K562 (cell line): ENCODE measurements around the gene POU3F1. TPM values are rescaled to one million over a fixed set of nuclear protein-coding genes. Genes with fewer than 3 reads are reported as not detected.

Source experiments
- CXXC5 ChIP-seq: fragments of 250-450 bp; sonication (Bioruptor Pico); IDR thresholded peaks from 2 replicates; pipeline ENCODE4 v1.8.0; 2022; ENCODE audit warnings: inconsistent platforms, mild to moderate bottlenecking, moderate library complexity
- E2F8 ChIP-seq: fragments of 450-650 bp; IDR thresholded peaks from 2 replicates; pipeline ENCODE4 v1.7.1; 2018; ENCODE audit warnings: mild to moderate bottlenecking, low read depth; ENCODE audit not compliant: partially characterized antibody
- MAZ ChIP-seq, 2 experiments: fragments of 450-650 bp in 1 of 2; sonication (generic) in 1 of 2; formaldehyde crosslinking; IDR thresholded peaks in 1 of 2; conservative IDR thresholded peaks in 1 of 2; 2 replicates each; pipeline versions ENCODE4 v1.4.0 to v1.5.0; 2020; ENCODE audit warnings: mild to moderate bottlenecking in 1 of 2, missing genetic modification reagents in 1 of 2
- NONO ChIP-seq, 2 experiments: fragments of 200-400 bp in 1 of 2; fragments of 450-650 bp in 1 of 2; formaldehyde crosslinking in 1 of 2; IDR thresholded peaks; 2 replicates each; pipeline ENCODE4 v1.6.1; 2017; ENCODE audit warnings: low read depth in 2 of 2, mild to moderate bottlenecking in 2 of 2, moderate library complexity in 2 of 2, low read length in 1 of 2
- NR4A1 ChIP-seq, 2 experiments: fragments of 250-450 bp in 1 of 2; fragments of 450-650 bp in 1 of 2; sonication (Bioruptor Pico) in 1 of 2; IDR thresholded peaks; 2 replicates each; pipeline versions ENCODE4 v1.4.0 to v1.6.1; 2016 to 2020; ENCODE audit warnings: mild to moderate bottlenecking in 2 of 2, missing compliant biosample characterization in 1 of 2, missing genetic modification characterization in 1 of 2, moderate library complexity in 1 of 2
- POLR2G ChIP-seq: fragments of 200-400 bp; formaldehyde crosslinking; IDR thresholded peaks from 2 replicates; pipeline ENCODE4 v1.6.1; 2017; ENCODE audit warnings: low read depth, mild to moderate bottlenecking, antibody characterized with exemption, low read length, moderate library complexity
- POU5F1 ChIP-seq: fragments of 150-350 bp; IDR thresholded peaks from 2 replicates; pipeline ENCODE4 v1.6.1; 2014; ENCODE audit warnings: borderline replicate concordance, low read length, low read depth, mild to moderate bottlenecking; ENCODE audit not compliant: partially characterized antibody
- RBFOX2 ChIP-seq: fragments of 200-400 bp; formaldehyde crosslinking; IDR thresholded peaks from 2 replicates; pipeline ENCODE4 v1.6.1; 2017; ENCODE audit warnings: low read depth, mild to moderate bottlenecking, low read length, moderate library complexity
- RNF2 ChIP-seq: sonication (generic); IDR thresholded peaks from 2 replicates; pipeline ENCODE4 v1.6.1; 2016
- SIX5 ChIP-seq, 2 experiments: IDR thresholded peaks; 2 replicates each; pipeline ENCODE4 v1.6.1; 2011; ENCODE audit warnings: low read length in 2 of 2, borderline replicate concordance in 1 of 2, low read depth in 1 of 2, mild to moderate bottlenecking in 1 of 2, moderate library complexity in 1 of 2; ENCODE audit not compliant: insufficient read depth in 1 of 2
- SMAD1 ChIP-seq: fragments of 150-350 bp; IDR thresholded peaks from 2 replicates; pipeline ENCODE4 v1.6.1; 2014; ENCODE audit warnings: low read length, low read depth; ENCODE audit not compliant: partially characterized antibody
- ZBTB7A ChIP-seq: IDR thresholded peaks from 2 replicates; pipeline ENCODE4 v1.6.1; 2011; ENCODE audit warnings: low read depth, mild to moderate bottlenecking, low read length, moderate library complexity, borderline replicate concordance; ENCODE audit not compliant: control insufficient read depth
- ZNF24 ChIP-seq: fragments of 450-650 bp; IDR thresholded peaks from 2 replicates; pipeline ENCODE4 v1.6.1; 2016
- ZNF511 ChIP-seq: sonication (generic); formaldehyde crosslinking; IDR thresholded peaks from 2 replicates; pipeline ENCODE4 v1.8.0; 2022; ENCODE audit warnings: mild to moderate bottlenecking, missing genetic modification reagents
- ZNF699 ChIP-seq: fragments of 250-450 bp; sonication (Bioruptor Pico); IDR thresholded peaks from 2 replicates; pipeline ENCODE4 v1.8.0; 2021; ENCODE audit warnings: mild to moderate bottlenecking, moderate library complexity; ENCODE audit not compliant: insufficient replicate concordance
- polyA plus RNA-seq, 8 experiments: library from polyadenylated mRNA; depleted of rRNA in 4 of 8; stranded (reverse) in 5 of 8; unstranded in 3 of 8; fragments of >200 nt; fragmentation: Nextera tagmentation in 2 of 8; fragmentation: Illumina TruSeq in 1 of 8; extraction: Ambion mirVana in 2 of 8; extraction: Trizol in 1 of 8; gene quantifications; 2 replicates each; pipeline versions ENCODE4 v1.2.1 to v1.2.3, GENCODE V29; 2011 to 2014; ENCODE audit warnings: inconsistent platforms in 1 of 8, missing spikeins in 1 of 8
- total RNA-seq, 7 experiments: library from RNA; depleted of rRNA in 6 of 7; stranded (reverse); fragments of >200 nt in 6 of 7; fragmentation: Illumina TruSeq in 2 of 7; extraction: Trizol in 2 of 7; gene quantifications; 2 replicates each; pipeline versions ENCODE4 v1.2.1 to v1.2.3, GENCODE V29; 2011 to 2021; ENCODE audit warnings: low replicate concordance in 1 of 7
- TF ChIP-seq, protein P1 (sequence below), 2 experiments: IDR thresholded peaks; 2 replicates each; pipeline ENCODE4 v1.6.1; 2011; ENCODE audit warnings: borderline replicate concordance in 1 of 2, control low read depth in 1 of 2, low read depth in 1 of 2, low read length in 1 of 2, mild to moderate bottlenecking in 1 of 2, mixed read lengths in 1 of 2, moderate library complexity in 1 of 2; ENCODE audit not compliant: insufficient read depth in 1 of 2, insufficient read length in 1 of 2, poor library complexity in 1 of 2, severe bottlenecking in 1 of 2; ENCODE audit errors: extremely low read depth in 1 of 2

The POU3F1 gene
- total and polyA plus RNA-seq, 9 of the 15 experiments (the other 6 are each of a cell fraction or from before 2014, with no cell fraction given) = 0.09 TPM; not detected in 8

GRCh38 chr1:38005195-38006007 lies 41.2 kb downstream of the POU3F1 start, which contains the start of gene FHL3 (continued):
- 0 out of 2 replicates have a peak, but pooled peaks have one; percentile 14 for TF ChIP-seq ZNF511 (CRISPR knock-in tag)
- TF ChIP-seq SIX5 (IDR thresholded peaks at IDR 0.05; ENCODE audit: borderline replicate concordance in 1 of 2, insufficient read depth in 1 of 2, low read depth in 1 of 2, low read length in 2 of 2) = no peak
- TF ChIP-seq E2F8 = no peak
- peak; percentile 79 for TF ChIP-seq RBFOX2
- no peak for TF ChIP-seq ZNF24
- TF ChIP-seq MAZ (CRISPR knock-in tag; conservative IDR thresholded peaks at IDR 0.05 in 1 of 2, IDR thresholded peaks at IDR 0.05 in 1 of 2) = peak; percentile 41 to 76
- peak; percentile 67 for TF ChIP-seq CXXC5 (CRISPR knock-in tag)
- peak in 1 of 2 experiments; percentile 76; a peak in 2 of 4 replicates for TF ChIP-seq NONO (IDR thresholded peaks at IDR 0.05; ENCODE audit: low read depth in 2 of 2, low read length in 1 of 2)
- no peak for TF ChIP-seq ZNF699 (CRISPR knock-in tag)
- TF ChIP-seq SMAD1 = peak; percentile 35
- TF ChIP-seq NR4A1 (CRISPR knock-in tag; IDR thresholded peaks at IDR 0.05) = no peak
- TF ChIP-seq NR4A1 (tag; IDR thresholded peaks at IDR 0.05) = no peak
- peak; percentile 86 for TF ChIP-seq POLR2G
- TF ChIP-seq RNF2 = no peak
- TF ChIP-seq ZBTB7A = peak; percentile 93; the same call in 1 of the 2 replicates
- TF ChIP-seq, protein P1, sequence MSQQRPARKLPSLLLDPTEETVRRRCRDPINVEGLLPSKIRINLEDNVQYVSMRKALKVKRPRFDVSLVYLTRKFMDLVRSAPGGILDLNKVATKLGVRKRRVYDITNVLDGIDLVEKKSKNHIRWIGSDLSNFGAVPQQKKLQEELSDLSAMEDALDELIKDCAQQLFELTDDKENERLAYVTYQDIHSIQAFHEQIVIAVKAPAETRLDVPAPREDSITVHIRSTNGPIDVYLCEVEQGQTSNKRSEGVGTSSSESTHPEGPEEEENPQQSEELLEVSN (IDR thresholded peaks at IDR 0.05; ENCODE audit: borderline replicate concordance in 1 of 2, extremely low read depth in 1 of 2, insufficient read depth in 1 of 2, insufficient read length in 1 of 2, low read depth in 1 of 2, low read length in 1 of 2, poor library complexity in 1 of 2, severe bottlenecking in 1 of 2) = peak in 1 of 2 experiments; percentile 44
- TF ChIP-seq POU5F1 = no peak
